Loucy (cell line): Measurements from ENCODE around the gene PHACTR3.

Source experiments
- H2AFZ ChIP-seq: fragments of 200-600 bp; sonication (generic); 2 replicates; pipeline ENCODE4 v1.6.0; 2016; ENCODE audit warnings: antibody characterized with exemption, mild to moderate bottlenecking, low read length, moderate library complexity
- H3F3A ChIP-seq: fragments of 200-600 bp; 2 replicates; pipeline ENCODE4 v1.6.0; 2016; ENCODE audit warnings: antibody characterized with exemption, low read depth, mild to moderate bottlenecking
- H3K27me3 ChIP-seq: fragments of 200-600 bp; sonication (generic); 2 replicates; pipeline ENCODE4 v1.6.1; 2014; ENCODE audit warnings: low read length, mild to moderate bottlenecking; ENCODE audit not compliant: insufficient read depth, poor library complexity, severe bottlenecking
- H3K36me3 ChIP-seq: fragments of 200-600 bp; sonication (generic); 2 replicates; pipeline ENCODE4 v1.6.1; 2016; ENCODE audit warnings: low read length; ENCODE audit not compliant: insufficient read depth
- H3K4me1 ChIP-seq: fragments of 200-600 bp; sonication (generic); 2 replicates; pipeline ENCODE4 v1.5.1; 2014; ENCODE audit warnings: low read length, mild to moderate bottlenecking; ENCODE audit not compliant: insufficient read depth, poor library complexity, severe bottlenecking
- H3K4me2 ChIP-seq: fragments of 200-600 bp; sonication (generic); 2 replicates; pipeline ENCODE4 v1.6.0; 2014; ENCODE audit warnings: antibody characterized with exemption, low read length, low read depth, mild to moderate bottlenecking; ENCODE audit not compliant: poor library complexity, severe bottlenecking
- H3K4me3 ChIP-seq: fragments of 200-600 bp; sonication (generic); 2 replicates; pipeline ENCODE4 v1.5.1; 2014; ENCODE audit warnings: low read length, mild to moderate bottlenecking, mixed read lengths; ENCODE audit not compliant: poor library complexity, severe bottlenecking
- H3K79me2 ChIP-seq: fragments of 200-600 bp; sonication (generic); 2 replicates; pipeline ENCODE4 v1.6.1; 2014; ENCODE audit warnings: low read length; ENCODE audit not compliant: insufficient read depth
- H3K9ac ChIP-seq: fragments of 200-600 bp; sonication (generic); 2 replicates; pipeline ENCODE4 v1.6.0; 2014; ENCODE audit warnings: mild to moderate bottlenecking, low read depth, low read length, moderate library complexity; ENCODE audit not compliant: poor library complexity, severe bottlenecking
- H3K9me2 ChIP-seq: fragments of 200-600 bp; sonication (generic); replicated peaks from 2 replicates; pipeline ENCODE4 v1.6.1; 2016; ENCODE audit warnings: low read depth, low read length, mixed read lengths
- H3K9me3 ChIP-seq: fragments of 200-600 bp; sonication (generic); 2 replicates; pipeline ENCODE4 v1.6.1; 2014; ENCODE audit warnings: mild to moderate bottlenecking, antibody characterized with exemption, low read length, low read depth; ENCODE audit not compliant: insufficient read depth
- H4K20me1 ChIP-seq: fragments of 200-600 bp; sonication (generic); 2 replicates; pipeline ENCODE4 v1.6.0; 2014; ENCODE audit warnings: antibody characterized with exemption, low read length, mild to moderate bottlenecking; ENCODE audit not compliant: insufficient read depth, poor library complexity, severe bottlenecking
- CTCF ChIP-seq: fragments of 200-600 bp; sonication (generic); conservative IDR thresholded peaks from 2 replicates; pipeline ENCODE4 v1.5.1; 2014; ENCODE audit warnings: mild to moderate bottlenecking, antibody characterized with exemption, low read length
- EZH2phosphoT487 ChIP-seq: fragments of 200-600 bp; IDR thresholded peaks from 2 replicates; pipeline ENCODE4 v1.6.1; 2018; ENCODE audit warnings: antibody characterized with exemption, mild to moderate bottlenecking, moderate library complexity, borderline replicate concordance

Gene PHACTR3

GRCh38 chr20:59864726-59865125 lies 260.4 kb downstream of the PHACTR3 start:
- no peak overlapping the region for H3K4me3 ChIP-seq
- TF ChIP-seq CTCF (no peak), EZH2phosphoT487 (no peak)

DNA sequence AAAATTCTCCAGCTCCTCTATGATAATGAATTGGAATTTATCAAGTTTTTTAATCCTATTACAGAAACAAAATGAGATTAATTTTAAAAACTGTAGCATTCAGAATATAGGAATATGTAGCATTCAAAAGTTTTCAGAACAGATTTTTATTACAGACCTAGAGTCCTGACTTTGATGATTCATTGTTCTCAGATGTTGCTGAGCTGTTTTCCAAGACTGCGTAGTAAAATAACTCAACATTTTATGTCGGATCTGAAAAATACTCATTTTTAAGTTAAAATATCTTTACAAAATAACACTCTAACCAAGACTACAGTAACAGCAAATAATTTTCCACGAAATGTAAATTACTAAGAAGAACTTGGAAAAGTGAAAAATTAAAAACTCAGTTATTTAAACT lies 262.0 kb downstream of the PHACTR3 start:
- H3K36me3 ChIP-seq: no peaks in the 10 kb centered on the region
- H3K9me3 ChIP-seq: no peaks in the 10 kb centered on the region
- no peaks in the 10 kb centered on the region for H3F3A ChIP-seq
- no peak for TF ChIP-seq CTCF
- no peaks in the 10 kb centered on the region for H3K9me2 ChIP-seq
- no peaks in the 10 kb centered on the region for H3K79me2 ChIP-seq
- peaks cover 15% of the 10 kb centered on the region for H3K4me1 ChIP-seq
- H4K20me1 ChIP-seq: no peaks in the 10 kb centered on the region
- no peak overlapping the region for H2AFZ ChIP-seq
- no peak overlapping the region for H3K4me2 ChIP-seq
- H3K9ac ChIP-seq: no peak overlapping the region
- no peak overlapping the region for H3K4me3 ChIP-seq
- H3K27me3 ChIP-seq: no peaks in the 10 kb centered on the region

More at GRCh38 chr20:59864726-59865125, 260.4 kb downstream of the PHACTR3 start:
- H3K79me2 ChIP-seq: no peaks in the 10 kb centered on the region
- no peaks in the 10 kb centered on the region for H4K20me1 ChIP-seq
- H3K9me3 ChIP-seq: no peaks in the 10 kb centered on the region
- H3K36me3 ChIP-seq: no peaks in the 10 kb centered on the region
- no peaks in the 10 kb centered on the region for H3F3A ChIP-seq
- no peaks in the 10 kb centered on the region for H3K9me2 ChIP-seq
- H2AFZ ChIP-seq: no peak overlapping the region
- H3K4me1 ChIP-seq: no peaks in the 10 kb centered on the region
- no peak overlapping the region for H3K9ac ChIP-seq
- H3K4me2 ChIP-seq: no peak overlapping the region
- H3K27me3 ChIP-seq: no peaks in the 10 kb centered on the region

GRCh38 chr20:59871096-59871495 lies 266.8 kb downstream of the PHACTR3 start:
- Histone ChIP-seq H3F3A (no peaks in the 10 kb centered on the region), H3K36me3 (no peaks in the 10 kb centered on the region), H3K79me2 (no peaks in the 10 kb centered on the region), H3K9me2 (no peaks in the 10 kb centered on the region), H3K9me3 (no peaks in the 10 kb centered on the region), H4K20me1 (no peaks in the 10 kb centered on the region), H3K4me2 (no peak overlapping the region), H2AFZ (no peak overlapping the region), H3K9ac (no peak overlapping the region), H3K4me3 (no peak overlapping the region), H3K27me3 (no peaks in the 10 kb centered on the region), H3K4me1 (peaks cover 27% of the 10 kb centered on the region)
- TF ChIP-seq EZH2phosphoT487 (no peak), CTCF (no peak)
